Tibial artery (tissue), 4 donors: ENCODE results near the gene MINDY3.
"Not testable (repeated sequence)": the region's sequence is repeated elsewhere in the genome, so short reads cannot be mapped to it uniquely, and the experiment has no call there.

Source experiments
- DNase-seq, 2 donors: peaks; one replicate each; pipeline ENCODE4 v3.0.0-alpha.2; 2019
- H3K27ac ChIP-seq, 2 donors: fragments of 200-600 bp; sonication (generic) in 1 of 2; 1 replicate in 1 of 2; 2 replicates in 1 of 2; pipeline ENCODE4 v1.5.1; 2018 to 2019; ENCODE audit warnings: mild to moderate bottlenecking in 1 of 2
- H3K27me3 ChIP-seq, 2 donors: fragments of 200-600 bp; sonication (generic) in 1 of 2; one replicate each; pipeline versions ENCODE4 v1.5.1 to v1.6.0; 2016 to 2019
- H3K36me3 ChIP-seq, 3 donors: fragments of 200-600 bp; sonication (generic) in 2 of 3; one replicate each; pipeline ENCODE4 v1.5.1; 2016 to 2019; ENCODE audit warnings: mild to moderate bottlenecking in 2 of 3
- H3K4me1 ChIP-seq, 4 donors: fragments of 200-600 bp; sonication (generic) in 2 of 4; 1 replicate in 3 of 4; 2 replicates in 1 of 4; pipeline ENCODE4 v1.5.1; 2016 to 2019
- H3K4me3 ChIP-seq, 2 donors: fragments of 200-600 bp; sonication (generic) in 1 of 2; 1 replicate in 1 of 2; 2 replicates in 1 of 2; pipeline ENCODE4 v1.5.1; 2018 to 2019; ENCODE audit warnings: mild to moderate bottlenecking in 2 of 2
- H3K9me3 ChIP-seq, 3 donors: fragments of 200-600 bp; sonication (generic) in 1 of 3; one replicate each; pipeline ENCODE4 v1.5.1; 2016 to 2019
- intact Hi-C: fragments of 100-400 bp; cut with DNase I; formaldehyde crosslinking; loops from one replicate; pipeline ENCODE4 v1.15.0; 2023; ENCODE audit warnings: low total_unique reads
- TF ChIP-seq, protein P1 (sequence below), 2 experiments: fragments of 200-600 bp in 1 of 2; fragments of 450-650 bp in 1 of 2; IDR thresholded peaks; one replicate each; pipeline ENCODE4 v1.5.1; 2017 to 2019; ENCODE audit warnings: antibody characterized with exemption in 2 of 2, mild to moderate bottlenecking in 1 of 2, moderate library complexity in 1 of 2

Gene MINDY3

DNA sequence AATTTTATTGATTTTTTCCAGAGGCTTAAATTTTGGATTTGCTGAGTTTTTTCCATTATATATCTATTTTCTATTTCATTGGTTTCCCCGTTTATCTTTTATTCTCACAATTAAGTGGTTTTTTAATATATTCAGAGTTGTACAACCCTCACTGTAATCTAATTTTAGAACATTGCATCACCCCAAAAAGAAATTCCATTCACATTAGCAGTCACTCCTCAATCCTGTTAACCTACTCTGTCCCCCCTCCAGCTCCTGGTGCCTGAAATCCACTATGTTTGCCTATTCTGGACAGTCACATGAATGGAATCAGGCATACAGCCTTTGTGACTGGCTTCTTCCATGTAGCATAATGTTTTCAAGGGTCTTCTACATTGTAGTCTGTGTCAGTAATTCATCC is 84.8 kb downstream of the MINDY3 start:
- peaks cover 11 to 15% (median 15%) of the 10 kb centered on the region in 3 donors for H3K36me3 ChIP-seq
- intact Hi-C loops: no loop called here
- no peak for DNase-seq
- TF ChIP-seq, protein P1, sequence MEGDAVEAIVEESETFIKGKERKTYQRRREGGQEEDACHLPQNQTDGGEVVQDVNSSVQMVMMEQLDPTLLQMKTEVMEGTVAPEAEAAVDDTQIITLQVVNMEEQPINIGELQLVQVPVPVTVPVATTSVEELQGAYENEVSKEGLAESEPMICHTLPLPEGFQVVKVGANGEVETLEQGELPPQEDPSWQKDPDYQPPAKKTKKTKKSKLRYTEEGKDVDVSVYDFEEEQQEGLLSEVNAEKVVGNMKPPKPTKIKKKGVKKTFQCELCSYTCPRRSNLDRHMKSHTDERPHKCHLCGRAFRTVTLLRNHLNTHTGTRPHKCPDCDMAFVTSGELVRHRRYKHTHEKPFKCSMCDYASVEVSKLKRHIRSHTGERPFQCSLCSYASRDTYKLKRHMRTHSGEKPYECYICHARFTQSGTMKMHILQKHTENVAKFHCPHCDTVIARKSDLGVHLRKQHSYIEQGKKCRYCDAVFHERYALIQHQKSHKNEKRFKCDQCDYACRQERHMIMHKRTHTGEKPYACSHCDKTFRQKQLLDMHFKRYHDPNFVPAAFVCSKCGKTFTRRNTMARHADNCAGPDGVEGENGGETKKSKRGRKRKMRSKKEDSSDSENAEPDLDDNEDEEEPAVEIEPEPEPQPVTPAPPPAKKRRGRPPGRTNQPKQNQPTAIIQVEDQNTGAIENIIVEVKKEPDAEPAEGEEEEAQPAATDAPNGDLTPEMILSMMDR (IDR thresholded peaks at IDR 0.05): no peak
- no peak overlapping the region for H3K27ac ChIP-seq
- H3K4me1 ChIP-seq: peaks cover 0 to 26% (median 4%) of the 10 kb centered on the region in 4 donors
- no peaks in the 10 kb centered on the region for H3K27me3 ChIP-seq
- H3K4me3 ChIP-seq: no peak overlapping the region
- no peaks in the 10 kb centered on the region for H3K9me3 ChIP-seq

DNA sequence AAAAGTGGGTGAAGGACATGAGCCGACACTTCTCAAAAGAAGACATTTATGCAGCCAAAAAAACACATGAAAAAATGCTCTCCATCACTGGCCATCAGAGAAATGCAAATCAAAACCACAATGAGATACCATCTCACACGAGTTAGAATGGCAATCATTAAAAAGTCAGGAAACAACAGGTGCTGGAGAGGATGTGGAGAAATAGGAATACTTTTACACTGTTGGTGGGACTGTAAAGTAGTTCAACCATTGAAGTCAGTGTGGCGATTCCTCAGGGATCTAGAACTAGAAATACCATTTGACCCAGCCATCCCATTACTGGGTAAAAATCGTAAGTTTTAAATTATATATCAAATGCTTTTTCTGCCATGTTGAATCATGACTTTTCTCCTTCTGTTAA is 85.8 kb downstream of the MINDY3 start:
- intact Hi-C loops, H3K27ac ChIP-seq, H3K27me3 ChIP-seq, H3K4me3 ChIP-seq, DNase-seq, H3K9me3 ChIP-seq: not testable (repeated sequence)
- Histone ChIP-seq H3K4me1 (peaks cover 0 to 16% (median under 1%) of the 10 kb centered on the region in 4 donors), H3K36me3 (peaks cover 11 to 15% (median 15%) of the 10 kb centered on the region in 3 donors)

DNA sequence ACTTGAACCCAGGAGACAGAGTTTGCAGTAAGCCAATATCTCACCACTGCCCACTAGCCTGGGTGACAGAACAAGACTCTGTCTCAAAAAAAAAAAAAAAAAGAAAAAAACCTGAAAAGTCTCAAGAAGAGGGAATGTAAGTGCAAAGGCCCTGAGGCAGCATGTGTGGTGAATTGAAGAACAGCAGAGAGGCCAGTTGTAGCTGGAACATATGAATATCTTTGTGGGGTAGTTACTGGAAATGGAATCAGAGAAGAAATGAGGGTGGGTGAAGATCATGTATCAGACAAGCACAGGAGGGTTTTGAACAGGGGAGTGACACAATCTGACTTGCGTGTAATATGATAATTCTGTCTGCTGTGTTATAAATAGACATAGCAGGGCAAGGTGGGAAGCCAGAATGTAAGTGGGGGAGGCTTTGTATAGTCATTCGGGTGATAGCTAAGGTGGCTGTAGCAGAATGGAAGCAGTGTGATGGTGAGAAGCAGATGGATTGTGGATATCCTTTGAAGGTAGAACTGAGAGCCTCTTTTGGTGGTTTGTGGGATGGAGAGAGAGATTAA is 95.3 kb downstream of the MINDY3 start:
- Histone ChIP-seq H3K4me1 (no peaks in the 10 kb centered on the region), H3K4me3 (no peak overlapping the region), H3K9me3 (no peaks in the 10 kb centered on the region), H3K36me3 (no peaks in the 10 kb centered on the region), H3K27ac (no peak overlapping the region), H3K27me3 (no peaks in the 10 kb centered on the region)
- no peak for DNase-seq
- intact Hi-C loops: no loop called here
- TF ChIP-seq, protein P1 (IDR thresholded peaks at IDR 0.05): no peak

DNA sequence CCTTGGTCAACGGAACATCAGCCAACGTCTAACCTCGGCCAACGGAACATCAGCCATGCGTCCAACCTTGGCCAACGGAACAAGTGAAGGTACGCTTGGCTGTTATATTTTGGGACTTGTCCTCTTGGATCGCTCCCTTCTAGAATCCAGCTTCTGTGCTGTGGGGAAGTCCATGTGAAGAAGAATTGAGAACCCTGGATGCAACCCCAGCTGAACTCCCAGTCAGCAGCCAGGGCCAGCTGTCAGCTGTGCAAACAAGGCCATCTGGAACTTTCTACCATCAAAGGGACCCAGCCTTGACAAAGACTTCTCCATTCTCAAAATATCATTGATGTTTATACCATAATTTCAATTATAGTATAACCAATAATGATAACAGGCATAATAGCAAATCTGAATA is 97.3 kb downstream of the MINDY3 start:
- Histone ChIP-seq H3K9me3 (no peaks in the 10 kb centered on the region), H3K27ac (no peak overlapping the region), H3K36me3 (no peaks in the 10 kb centered on the region), H3K4me1 (no peaks in the 10 kb centered on the region), H3K4me3 (no peak overlapping the region), H3K27me3 (no peaks in the 10 kb centered on the region)
- intact Hi-C loops: no loop called here
- DNase-seq: no peak
- TF ChIP-seq, protein P1 (IDR thresholded peaks at IDR 0.05): no peak

DNA sequence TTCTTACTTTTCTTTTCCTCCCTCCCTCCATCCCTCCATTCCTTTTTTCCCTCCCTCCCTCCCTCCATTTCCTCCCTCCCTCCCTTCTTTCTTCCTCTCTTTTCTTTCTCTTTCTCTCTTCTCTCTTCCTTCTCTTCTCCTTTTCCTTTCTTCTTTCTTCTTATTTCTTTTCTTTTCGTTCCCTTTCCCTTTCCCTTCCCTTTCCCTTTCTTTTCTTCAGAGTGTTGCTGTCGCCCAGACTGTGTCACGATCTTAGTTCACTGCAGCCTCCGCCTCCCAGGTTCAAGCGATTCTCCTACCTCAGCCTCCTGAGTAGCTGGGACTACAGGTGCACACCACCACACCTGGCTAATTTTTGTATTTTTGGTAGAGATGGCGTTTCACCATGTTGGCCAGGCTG is 98.1 kb downstream of the MINDY3 start:
- intact Hi-C loops, H3K4me3 ChIP-seq, H3K36me3 ChIP-seq, H3K4me1 ChIP-seq, H3K27me3 ChIP-seq, H3K9me3 ChIP-seq, DNase-seq, H3K27ac ChIP-seq: not testable (repeated sequence)

DNA sequence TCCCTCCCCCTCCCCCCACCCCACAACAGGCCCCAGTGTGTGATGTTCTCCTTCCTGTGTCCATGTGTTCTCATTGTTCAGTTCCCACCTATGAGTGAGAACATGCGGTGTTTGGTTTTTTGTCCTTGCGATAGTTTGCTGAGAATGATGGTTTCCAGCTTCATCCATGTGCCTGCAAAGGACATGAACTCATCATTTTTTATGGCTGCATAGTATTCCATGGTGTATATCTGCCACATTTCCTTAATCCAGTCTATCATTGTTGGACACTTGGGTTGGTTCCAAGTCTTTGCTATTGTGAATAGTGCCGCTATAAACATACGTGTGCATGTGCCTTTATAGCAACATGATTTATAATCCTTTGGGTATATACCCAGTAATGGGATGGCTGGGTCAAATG is 99.1 kb downstream of the MINDY3 start:
- H3K4me1 ChIP-seq, DNase-seq, H3K27me3 ChIP-seq, H3K27ac ChIP-seq, H3K4me3 ChIP-seq, H3K9me3 ChIP-seq, intact Hi-C loops, H3K36me3 ChIP-seq: not testable (repeated sequence)

DNA sequence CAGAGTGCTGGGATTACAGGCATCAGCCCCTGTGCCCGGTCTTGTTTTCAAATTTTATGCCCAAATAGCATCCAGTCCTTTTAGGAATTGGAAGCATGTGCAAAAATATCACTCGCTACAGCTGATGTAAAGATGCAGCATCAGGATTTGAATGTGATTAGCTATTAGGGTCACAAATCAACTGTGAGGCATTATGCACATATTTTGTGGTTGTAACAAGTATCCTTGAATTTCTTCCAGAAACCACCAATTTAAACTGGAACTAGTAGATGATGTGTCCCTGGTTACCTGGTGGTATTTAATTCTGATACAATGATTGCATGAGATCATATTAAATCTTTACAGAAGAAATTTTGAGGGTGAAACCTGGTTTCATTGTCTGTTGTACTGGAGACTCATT is 99.6 kb downstream of the MINDY3 start:
- no peak overlapping the region for H3K27ac ChIP-seq
- H3K9me3 ChIP-seq: no peaks in the 10 kb centered on the region
- H3K36me3 ChIP-seq: no peaks in the 10 kb centered on the region
- no peaks in the 10 kb centered on the region for H3K4me1 ChIP-seq
- H3K4me3 ChIP-seq: no peak overlapping the region
- no peaks in the 10 kb centered on the region for H3K27me3 ChIP-seq
- DNase-seq: no peak
- TF ChIP-seq, protein P1 (IDR thresholded peaks at IDR 0.05): no peak
- intact Hi-C loops: no loop called here
